Gastroesophageal sphincter (tissue), 4 donors: ENCODE data around the gene RAP1B. TPM values are rescaled to one million over a fixed set of nuclear protein-coding genes. Genes with fewer than 3 reads are reported as not detected.

Experiments used
- ATAC-seq: fragments of 150-250 bp; one replicate; pipeline ENCODE4 v1.9.1; 2016; ENCODE audit warnings: mild to moderate bottlenecking, moderate library complexity
- H3K27ac ChIP-seq, 4 donors: fragments of 200-600 bp; sonication (generic) in 3 of 4; 1 replicate in 3 of 4; 2 replicates in 1 of 4; pipeline ENCODE4 v1.5.1; 2016 to 2019
- H3K27me3 ChIP-seq: fragments of 200-600 bp; sonication (generic); one replicate; pipeline ENCODE4 v1.5.1; 2019
- H3K36me3 ChIP-seq, 2 donors: fragments of 200-600 bp; sonication (generic); one replicate each; pipeline ENCODE4 v1.5.1; 2019; ENCODE audit warnings: control low read depth in 1 of 2
- H3K4me1 ChIP-seq, 3 donors: fragments of 200-600 bp; sonication (generic); 1 replicate in 2 of 3; 2 replicates in 1 of 3; pipeline ENCODE4 v1.5.1; 2016 to 2019; ENCODE audit warnings: control low read depth in 2 of 3
- H3K4me3 ChIP-seq, 2 donors: fragments of 200-600 bp; sonication (generic); one replicate each; pipeline ENCODE4 v1.5.1; 2019; ENCODE audit warnings: mild to moderate bottlenecking in 1 of 2, moderate library complexity in 1 of 2
- H3K9me3 ChIP-seq, 3 donors: fragments of 200-600 bp; sonication (generic); one replicate each; pipeline ENCODE4 v1.5.1; 2017 to 2019; ENCODE audit warnings: control low read depth in 2 of 3
- EP300 ChIP-seq: sonication (generic); formaldehyde crosslinking; IDR thresholded peaks from one replicate; pipeline ENCODE4 v1.6.1; 2017; ENCODE audit warnings: antibody characterized with exemption, mild to moderate bottlenecking
- POLR2A ChIP-seq, 2 donors: fragments of 450-650 bp; IDR thresholded peaks; one replicate each; pipeline ENCODE4 v1.6.1; 2017; ENCODE audit warnings: antibody characterized with exemption in 2 of 2, mild to moderate bottlenecking in 2 of 2, moderate library complexity in 1 of 2
- POLR2AphosphoS5 ChIP-seq: sonication (generic); formaldehyde crosslinking; IDR thresholded peaks from one replicate; pipeline ENCODE4 v1.6.1; 2017; ENCODE audit warnings: antibody characterized with exemption
- WGBS, 2 donors: methylation state at CpG; one replicate each; pipeline ENCODE4 v1.1.5; 2018; ENCODE audit warnings: low coverage in 1 of 2; 5-methylcytosine and 5-hydroxymethylcytosine counted together
- total RNA-seq, 4 donors: library from RNA; depleted of rRNA; stranded (reverse); fragments of >200 nt; gene quantifications; one replicate each; pipeline ENCODE4 v1.1.0, GENCODE V29; 2016
- TF ChIP-seq, protein P1 (sequence below), 4 experiments: fragments of 200-600 bp in 2 of 4; fragments of 450-650 bp in 2 of 4; sonication (generic) in 1 of 4; IDR thresholded peaks; one replicate each; pipeline ENCODE4 v1.5.1; 2017 to 2019; ENCODE audit warnings: antibody characterized with exemption in 4 of 4, mild to moderate bottlenecking in 2 of 4, moderate library complexity in 2 of 4

Gene RAP1B
- total RNA-seq, 4 donors from 2014 or later = 131 to 218 (median 205) TPM

DNA sequence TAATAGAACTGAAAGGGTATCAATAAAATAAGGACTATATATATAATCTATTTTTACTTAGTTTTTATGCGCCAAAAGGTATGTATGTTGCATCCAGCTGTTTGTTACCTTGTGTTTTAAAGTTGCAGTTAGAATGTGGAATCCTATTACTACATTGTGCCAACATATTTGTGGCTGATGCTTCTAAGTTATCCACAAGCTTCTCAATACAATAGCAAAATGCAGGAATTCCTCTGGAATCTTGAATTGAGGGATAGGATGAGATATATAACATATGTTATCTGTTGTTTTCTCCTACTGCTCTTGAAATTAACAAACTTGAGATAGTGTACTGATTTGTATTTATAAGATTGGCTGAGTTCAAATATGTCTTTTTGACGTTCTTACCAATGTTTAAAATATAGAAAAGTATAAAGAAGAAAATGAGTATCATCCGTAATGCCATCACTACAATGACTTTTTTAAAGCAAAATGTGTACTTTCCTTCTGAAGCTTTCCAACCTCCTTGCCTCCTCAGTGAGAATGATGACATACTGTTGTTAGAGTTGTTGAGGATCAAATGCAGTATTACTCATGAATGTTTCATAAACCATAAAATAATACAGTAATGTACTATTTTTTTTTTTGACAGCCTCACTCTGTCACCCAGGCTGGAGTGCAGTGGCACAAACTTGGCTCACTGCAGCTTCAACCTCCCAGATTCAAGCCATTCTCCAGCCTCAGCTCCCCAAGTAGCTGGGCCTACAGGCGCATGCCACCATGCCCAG is 6.6 kb downstream of the RAP1B start:
- peak overlapping the region in 1 of 4 donors; percentile 30 for H3K27ac ChIP-seq
- H3K36me3 ChIP-seq = no peaks in the 10 kb centered on the region
- ATAC-seq = no peak
- no peak overlapping the region for H3K4me3 ChIP-seq
- no peaks in the 10 kb centered on the region for H3K9me3 ChIP-seq
- TF ChIP-seq, protein P1, sequence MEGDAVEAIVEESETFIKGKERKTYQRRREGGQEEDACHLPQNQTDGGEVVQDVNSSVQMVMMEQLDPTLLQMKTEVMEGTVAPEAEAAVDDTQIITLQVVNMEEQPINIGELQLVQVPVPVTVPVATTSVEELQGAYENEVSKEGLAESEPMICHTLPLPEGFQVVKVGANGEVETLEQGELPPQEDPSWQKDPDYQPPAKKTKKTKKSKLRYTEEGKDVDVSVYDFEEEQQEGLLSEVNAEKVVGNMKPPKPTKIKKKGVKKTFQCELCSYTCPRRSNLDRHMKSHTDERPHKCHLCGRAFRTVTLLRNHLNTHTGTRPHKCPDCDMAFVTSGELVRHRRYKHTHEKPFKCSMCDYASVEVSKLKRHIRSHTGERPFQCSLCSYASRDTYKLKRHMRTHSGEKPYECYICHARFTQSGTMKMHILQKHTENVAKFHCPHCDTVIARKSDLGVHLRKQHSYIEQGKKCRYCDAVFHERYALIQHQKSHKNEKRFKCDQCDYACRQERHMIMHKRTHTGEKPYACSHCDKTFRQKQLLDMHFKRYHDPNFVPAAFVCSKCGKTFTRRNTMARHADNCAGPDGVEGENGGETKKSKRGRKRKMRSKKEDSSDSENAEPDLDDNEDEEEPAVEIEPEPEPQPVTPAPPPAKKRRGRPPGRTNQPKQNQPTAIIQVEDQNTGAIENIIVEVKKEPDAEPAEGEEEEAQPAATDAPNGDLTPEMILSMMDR (IDR thresholded peaks at IDR 0.05) = no peak
- TF ChIP-seq EP300 (no peak), POLR2AphosphoS5 (no peak), POLR2A (IDR thresholded peaks at IDR 0.05) (no peak)
- peaks cover 25 to 100% (median 56%) of the 10 kb centered on the region in 3 donors for H3K4me1 ChIP-seq
- no peaks in the 10 kb centered on the region for H3K27me3 ChIP-seq
- WGBS, 2 donors = 38 to 54% methylated on average over 3 to 4 of the region's 4 CpGs

DNA sequence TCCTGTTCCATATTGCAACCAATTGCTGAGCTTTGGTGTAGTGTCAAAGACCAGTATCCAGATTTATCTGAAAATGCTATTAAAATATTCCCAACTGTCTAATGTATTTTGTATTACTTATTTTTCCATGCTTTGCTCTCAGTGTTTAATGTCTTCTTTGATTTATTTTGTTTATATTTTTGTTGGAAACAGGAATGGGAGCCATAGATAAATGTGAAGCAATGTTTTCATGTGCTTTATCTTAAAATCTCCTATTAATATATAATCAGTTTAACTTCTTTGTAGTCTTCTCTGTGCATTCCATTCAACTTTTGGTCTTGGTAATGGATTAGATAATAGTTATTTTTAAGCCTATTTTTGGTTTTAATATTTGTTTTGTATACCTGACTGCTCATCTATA is 8.8 kb downstream of the RAP1B start:
- Histone ChIP-seq H3K4me3 (no peak overlapping the region), H3K9me3 (no peaks in the 10 kb centered on the region), H3K36me3 (no peaks in the 10 kb centered on the region), H3K27me3 (no peaks in the 10 kb centered on the region), H3K27ac (no peak overlapping the region), H3K4me1 (peaks cover 18 to 100% (median 49%) of the 10 kb centered on the region in 3 donors)
- no peak for TF ChIP-seq POLR2AphosphoS5
- TF ChIP-seq, protein P1 (IDR thresholded peaks at IDR 0.05) = no peak
- no peak for TF ChIP-seq EP300
- TF ChIP-seq POLR2A (IDR thresholded peaks at IDR 0.05) = no peak
- ATAC-seq = no peak

DNA sequence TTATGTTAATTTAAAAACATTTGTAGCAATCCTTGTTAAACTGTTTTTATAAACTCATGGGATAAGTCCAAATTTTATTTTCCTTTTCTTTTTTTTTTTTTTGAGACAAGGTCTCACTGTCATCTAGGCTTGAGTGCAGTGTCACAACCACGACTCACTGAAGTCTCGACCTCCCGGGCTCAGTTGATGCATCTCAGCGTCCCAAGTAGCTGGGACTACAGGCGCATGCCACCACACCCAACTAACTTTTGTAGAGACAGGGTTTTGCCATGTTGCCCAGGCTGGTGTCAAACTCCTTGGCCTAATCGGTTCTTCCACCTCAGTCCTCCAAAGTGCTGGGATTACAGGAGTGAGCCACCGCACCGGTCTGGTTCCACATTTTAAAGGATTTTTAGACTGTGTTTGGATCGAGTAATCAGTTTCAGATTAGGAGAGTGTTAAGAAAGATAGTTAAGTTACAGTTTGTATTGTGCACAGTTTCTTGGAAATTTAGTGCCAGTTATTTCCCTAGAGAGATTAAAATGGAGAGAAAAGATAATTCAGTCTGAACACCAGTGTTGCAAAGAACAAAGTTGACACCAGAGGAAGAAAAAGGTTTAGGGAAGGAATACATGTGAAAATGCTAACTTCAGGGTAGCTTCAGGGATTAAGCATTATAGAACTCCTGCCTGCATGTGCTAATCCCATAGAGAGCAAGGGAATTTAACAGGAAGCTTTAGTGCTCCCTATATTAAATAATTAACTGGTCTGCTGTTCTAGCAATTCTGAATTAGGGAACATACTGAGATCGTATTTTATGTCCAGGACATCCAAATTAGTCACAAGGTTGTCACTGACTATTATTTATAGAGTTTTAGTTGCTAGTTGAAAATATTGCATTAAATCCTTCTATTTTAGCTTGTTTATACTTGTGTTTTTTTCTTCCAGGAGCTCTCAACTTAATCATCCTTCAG is 10.1 kb downstream of the RAP1B start:
- TF ChIP-seq EP300 = no peak
- TF ChIP-seq POLR2AphosphoS5 = no peak
- TF ChIP-seq, protein P1 (IDR thresholded peaks at IDR 0.05) = no peak
- TF ChIP-seq POLR2A (IDR thresholded peaks at IDR 0.05) = no peak
- 38 to 72% methylated on average over 3 to 5 of the region's 10 CpGs for WGBS, 2 donors
- no peaks in the 10 kb centered on the region for H3K27me3 ChIP-seq
- H3K36me3 ChIP-seq = no peaks in the 10 kb centered on the region
- peaks cover 18 to 100% (median 39%) of the 10 kb centered on the region in 3 donors for H3K4me1 ChIP-seq
- H3K27ac ChIP-seq = peak overlapping the region in 1 of 4 donors; percentile 47
- no peaks in the 10 kb centered on the region for H3K9me3 ChIP-seq
- no peak overlapping the region for H3K4me3 ChIP-seq
- ATAC-seq = no peak

DNA sequence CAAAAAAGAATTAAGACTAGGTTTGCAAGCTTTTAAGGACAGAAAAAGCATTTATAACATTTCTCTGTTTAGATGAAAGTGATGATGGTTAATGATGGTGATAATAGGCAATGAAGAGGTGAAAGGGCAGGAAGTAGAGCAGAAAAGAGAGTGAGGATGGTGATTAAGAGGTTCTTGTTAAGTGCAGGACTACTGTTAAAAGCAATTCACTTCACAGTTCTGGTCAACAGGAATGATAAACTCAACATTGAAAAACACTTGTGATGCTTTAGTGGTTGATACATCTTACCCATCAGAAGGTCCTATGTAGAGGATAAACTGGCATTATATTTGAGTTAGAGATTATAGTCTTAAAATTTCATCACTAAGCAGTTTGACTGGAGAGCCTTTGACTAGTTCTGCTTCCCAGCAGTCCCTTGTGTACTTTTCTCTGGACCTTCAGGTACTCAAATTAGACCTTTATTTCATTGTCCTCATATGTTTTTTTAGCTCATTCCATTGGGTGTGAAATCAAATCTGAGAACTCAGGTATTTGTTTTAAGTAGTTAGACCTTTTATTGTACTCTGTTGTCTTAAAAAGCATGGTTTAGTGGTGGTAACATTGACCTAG is 10.9 kb downstream of the RAP1B start:
- Histone ChIP-seq H3K27ac (peak overlapping the region in 1 of 4 donors; percentile 47), H3K4me1 (peaks cover 18 to 92% (median 36%) of the 10 kb centered on the region in 3 donors), H3K4me3 (no peak overlapping the region)

More for the DNA sequence above, 10.9 kb downstream of the RAP1B start:
- no peaks in the 10 kb centered on the region for H3K36me3 ChIP-seq
- no peaks in the 10 kb centered on the region for H3K27me3 ChIP-seq
- H3K9me3 ChIP-seq = no peaks in the 10 kb centered on the region
- no peak for ATAC-seq
- TF ChIP-seq POLR2AphosphoS5 (no peak), EP300 (no peak), POLR2A (IDR thresholded peaks at IDR 0.05) (no peak)
- TF ChIP-seq, protein P1 (IDR thresholded peaks at IDR 0.05) = no peak
